SU-DHL-6 (cell line): ENCODE results near the gene CARD11.

ENCODE experiments used
- H2AFZ ChIP-seq: fragments of 200-600 bp; sonication (generic); 2 replicates; pipeline ENCODE4 v1.6.1; 2014; ENCODE audit warnings: low read depth, mild to moderate bottlenecking, moderate library complexity, mixed read lengths, antibody characterized with exemption, low read length; ENCODE audit not compliant: severe bottlenecking
- H3F3A ChIP-seq: fragments of 200-600 bp; shearing (Covaris generic); 2 replicates; pipeline ENCODE4 v1.6.0; 2016; ENCODE audit warnings: antibody characterized with exemption, mild to moderate bottlenecking; ENCODE audit not compliant: insufficient read depth
- H3K27ac ChIP-seq: fragments of 200-600 bp; sonication (generic); 2 replicates; pipeline ENCODE4 v1.5.1; 2016; ENCODE audit warnings: low read depth, mild to moderate bottlenecking, low read length, moderate library complexity, mixed read lengths
- H3K27me3 ChIP-seq: fragments of 200-600 bp; sonication (generic), shearing (Covaris generic); 2 replicates; pipeline ENCODE4 v1.6.0; 2014; ENCODE audit warnings: mild to moderate bottlenecking, low read length
- H3K36me3 ChIP-seq: fragments of 200-600 bp; sonication (generic); 2 replicates; pipeline ENCODE4 v1.6.1; 2014; ENCODE audit warnings: mild to moderate bottlenecking, low read length, mixed read lengths
- H3K4me2 ChIP-seq: fragments of 300-600, 200-600 bp; shearing (Covaris generic), sonication (generic); 2 replicates; pipeline ENCODE4 v1.6.0; 2014; ENCODE audit warnings: low read length, low read depth, mild to moderate bottlenecking; ENCODE audit not compliant: poor library complexity, severe bottlenecking
- H3K4me3 ChIP-seq: fragments of 200-600 bp; sonication (generic); 2 replicates; pipeline ENCODE4 v1.5.1; 2014; ENCODE audit warnings: antibody characterized with exemption, low read length, mild to moderate bottlenecking, mixed read lengths; ENCODE audit not compliant: insufficient read depth, poor library complexity, severe bottlenecking
- H3K79me2 ChIP-seq: fragments of 200-600 bp; sonication (generic); 2 replicates; pipeline ENCODE4 v1.6.1; 2014; ENCODE audit warnings: mild to moderate bottlenecking, low read length, moderate library complexity; ENCODE audit not compliant: insufficient read depth
- H3K9ac ChIP-seq: fragments of 200-600 bp; sonication (generic); 2 replicates; pipeline ENCODE4 v1.7.0; 2014; ENCODE audit warnings: mild to moderate bottlenecking, low read length
- H3K9me2 ChIP-seq: fragments of 200-600 bp; sonication (generic); replicated peaks from 2 replicates; pipeline ENCODE4 v1.6.1; 2014; ENCODE audit warnings: low read length; ENCODE audit not compliant: insufficient read depth
- H3K9me3 ChIP-seq: fragments of 200-600 bp; sonication (generic); 2 replicates; pipeline ENCODE4 v1.6.1; 2014; ENCODE audit warnings: low read length, mixed read lengths; ENCODE audit not compliant: insufficient read depth
- H4K20me1 ChIP-seq: fragments of 200-600 bp; sonication (generic); 2 replicates; pipeline ENCODE4 v1.6.1; 2014; ENCODE audit warnings: low read depth, mild to moderate bottlenecking, antibody characterized with exemption, low read length, moderate library complexity, mixed read lengths
- EZH2phosphoT487 ChIP-seq: fragments of 200-600 bp; sonication (generic), shearing (Covaris generic); conservative IDR thresholded peaks from 2 replicates; pipeline ENCODE4 v1.6.1; 2018; ENCODE audit warnings: mild to moderate bottlenecking, antibody characterized with exemption, low read length, moderate library complexity, mixed read lengths
- TF ChIP-seq, protein P1 (sequence below): fragments of 200-600 bp; sonication (generic); IDR thresholded peaks from one replicate; pipeline ENCODE4 v1.5.1; 2017; ENCODE audit warnings: antibody characterized with exemption, mild to moderate bottlenecking, low read length, moderate library complexity; ENCODE audit not compliant: insufficient read depth, poor library complexity, severe bottlenecking

Gene CARD11

DNA sequence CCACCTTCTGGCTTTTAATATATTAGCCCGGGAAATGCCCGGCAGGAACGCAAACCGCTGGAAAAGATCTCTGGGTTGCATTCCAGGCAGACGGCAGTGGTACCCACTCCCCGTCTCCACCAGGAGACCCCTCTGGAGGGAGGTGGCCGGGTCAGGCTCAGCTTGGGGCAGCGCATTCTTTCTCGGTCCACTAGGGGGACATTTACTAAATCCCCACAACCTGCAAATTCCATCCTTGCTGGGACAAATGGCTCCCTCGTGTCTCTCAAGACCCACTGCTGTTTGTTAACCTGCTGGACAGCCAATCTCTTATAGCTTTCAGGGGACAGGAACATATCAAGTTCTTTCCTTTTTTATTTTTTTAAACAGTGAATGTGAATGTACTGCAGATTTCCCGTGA lies 45.8 kb upstream of the CARD11 start:
- no peak overlapping the region for H3K9ac ChIP-seq
- no peaks in the 10 kb centered on the region for H3K36me3 ChIP-seq
- H2AFZ ChIP-seq: no peak overlapping the region
- no peaks in the 10 kb centered on the region for H3K9me3 ChIP-seq
- no peaks in the 10 kb centered on the region for H3K79me2 ChIP-seq
- H3F3A ChIP-seq: no peaks in the 10 kb centered on the region
- H3K9me2 ChIP-seq: no peaks in the 10 kb centered on the region
- H3K4me2 ChIP-seq: no peak overlapping the region
- H3K27me3 ChIP-seq: no peaks in the 10 kb centered on the region
- H4K20me1 ChIP-seq: no peaks in the 10 kb centered on the region
- H3K4me3 ChIP-seq: no peak overlapping the region
- TF ChIP-seq, protein P1, sequence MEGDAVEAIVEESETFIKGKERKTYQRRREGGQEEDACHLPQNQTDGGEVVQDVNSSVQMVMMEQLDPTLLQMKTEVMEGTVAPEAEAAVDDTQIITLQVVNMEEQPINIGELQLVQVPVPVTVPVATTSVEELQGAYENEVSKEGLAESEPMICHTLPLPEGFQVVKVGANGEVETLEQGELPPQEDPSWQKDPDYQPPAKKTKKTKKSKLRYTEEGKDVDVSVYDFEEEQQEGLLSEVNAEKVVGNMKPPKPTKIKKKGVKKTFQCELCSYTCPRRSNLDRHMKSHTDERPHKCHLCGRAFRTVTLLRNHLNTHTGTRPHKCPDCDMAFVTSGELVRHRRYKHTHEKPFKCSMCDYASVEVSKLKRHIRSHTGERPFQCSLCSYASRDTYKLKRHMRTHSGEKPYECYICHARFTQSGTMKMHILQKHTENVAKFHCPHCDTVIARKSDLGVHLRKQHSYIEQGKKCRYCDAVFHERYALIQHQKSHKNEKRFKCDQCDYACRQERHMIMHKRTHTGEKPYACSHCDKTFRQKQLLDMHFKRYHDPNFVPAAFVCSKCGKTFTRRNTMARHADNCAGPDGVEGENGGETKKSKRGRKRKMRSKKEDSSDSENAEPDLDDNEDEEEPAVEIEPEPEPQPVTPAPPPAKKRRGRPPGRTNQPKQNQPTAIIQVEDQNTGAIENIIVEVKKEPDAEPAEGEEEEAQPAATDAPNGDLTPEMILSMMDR: peak; percentile 69
- no peak for TF ChIP-seq EZH2phosphoT487
- H3K27ac ChIP-seq: no peak overlapping the region

DNA sequence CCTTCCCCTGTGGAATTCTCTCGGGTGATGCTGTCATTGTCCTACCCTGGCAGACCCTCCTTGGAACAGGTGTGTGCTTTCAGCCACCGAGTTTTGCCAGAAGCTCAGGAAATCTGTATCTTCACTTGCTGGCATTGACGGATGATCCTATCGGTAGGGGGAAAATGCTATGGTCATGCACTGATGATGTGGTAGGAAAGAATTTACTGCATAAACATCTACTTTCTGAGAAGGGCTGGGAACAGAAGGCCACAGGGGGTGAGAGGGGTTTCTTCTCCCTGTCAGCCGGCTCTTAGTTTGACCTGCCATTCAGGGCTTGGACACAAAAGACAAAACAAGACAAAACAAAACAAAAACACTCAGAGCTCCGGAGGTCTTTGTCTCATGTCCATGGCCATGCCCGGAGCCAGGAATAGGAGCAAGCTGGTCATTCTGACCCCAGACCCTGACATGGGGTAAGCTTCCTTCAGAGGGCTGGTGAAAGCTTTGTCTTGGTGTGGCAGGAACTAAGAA lies 43.6 kb upstream of the CARD11 start:
- TF ChIP-seq, protein P1: no peak
- Histone ChIP-seq H3K9me2 (no peaks in the 10 kb centered on the region), H3K4me2 (no peak overlapping the region), H2AFZ (no peak overlapping the region), H3K9me3 (no peaks in the 10 kb centered on the region), H4K20me1 (no peaks in the 10 kb centered on the region), H3K9ac (no peak overlapping the region), H3K79me2 (no peaks in the 10 kb centered on the region), H3K27ac (no peak overlapping the region), H3F3A (no peaks in the 10 kb centered on the region), H3K27me3 (no peaks in the 10 kb centered on the region), H3K36me3 (no peaks in the 10 kb centered on the region), H3K4me3 (no peak overlapping the region)

DNA sequence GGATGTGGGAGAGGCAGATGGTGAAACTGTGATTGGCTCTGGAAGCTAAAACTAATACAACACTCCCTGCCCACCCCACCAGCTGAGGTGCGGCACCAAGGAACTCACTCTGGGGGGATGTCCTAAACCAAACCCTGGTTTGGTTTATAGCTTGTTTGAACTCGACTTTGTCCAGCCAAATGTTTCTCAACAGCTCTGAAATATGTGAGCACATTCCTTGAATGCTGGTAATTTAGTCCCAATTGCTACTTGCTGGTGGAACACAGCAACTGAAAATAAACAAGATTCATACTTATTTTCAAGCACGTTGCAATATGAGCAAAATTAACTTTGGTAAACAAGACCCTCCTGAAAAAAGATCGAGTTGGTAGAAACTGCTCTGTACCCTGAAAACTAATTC lies 39.7 kb upstream of the CARD11 start:
- Histone ChIP-seq H3K36me3 (no peaks in the 10 kb centered on the region), H3K27ac (no peak overlapping the region), H3K9me3 (no peaks in the 10 kb centered on the region), H3K9me2 (no peaks in the 10 kb centered on the region), H3K79me2 (no peaks in the 10 kb centered on the region), H3K4me3 (no peak overlapping the region), H2AFZ (no peak overlapping the region), H3K4me2 (no peak overlapping the region), H3K27me3 (no peaks in the 10 kb centered on the region), H4K20me1 (no peaks in the 10 kb centered on the region), H3K9ac (no peak overlapping the region), H3F3A (no peaks in the 10 kb centered on the region)
- TF ChIP-seq, protein P1: no peak
- no peak for TF ChIP-seq EZH2phosphoT487
